Activated naive CD8-positive, alpha-beta T cell (primary cell): ENCODE results near the gene SNRK.

Experiments used
- H3K27ac Mint-ChIP-seq: one replicate; pipeline ENCODE4 v1.8.0; 2021; ENCODE audit warnings: mixed read lengths
- H3K27me3 Mint-ChIP-seq: one replicate; pipeline ENCODE4 v1.8.0; 2021; ENCODE audit warnings: mixed read lengths
- H3K36me3 Mint-ChIP-seq: one replicate; pipeline ENCODE4 v1.8.0; 2021; ENCODE audit warnings: mixed read lengths
- H3K4me1 Mint-ChIP-seq: one replicate; pipeline ENCODE4 v1.8.0; 2021; ENCODE audit warnings: low read depth, mixed read lengths
- H3K4me3 Mint-ChIP-seq: one replicate; pipeline ENCODE4 v1.8.0; 2021; ENCODE audit warnings: mild to moderate bottlenecking, mixed read lengths
- H3K9me3 Mint-ChIP-seq: one replicate; pipeline ENCODE4 v1.8.0; 2021; ENCODE audit warnings: low read depth, mixed read lengths

Gene SNRK

GRCh38 chr3:43338295-43338694, 52.0 kb downstream of the SNRK start:
- H3K9me3 Mint-ChIP-seq = peaks cover 11% of the 10 kb centered on the region
- no peak overlapping the region for H3K4me3 Mint-ChIP-seq

GRCh38 chr3:43340403-43340802, 54.1 kb downstream of the SNRK start:
- Mint-ChIP-seq H3K36me3 (peaks cover 42% of the 10 kb centered on the region), H3K27me3 (no peaks in the 10 kb centered on the region), H3K4me1 (peaks cover 45% of the 10 kb centered on the region), H3K4me3 (no peak overlapping the region), H3K9me3 (peaks cover 11% of the 10 kb centered on the region), H3K27ac (peak overlapping the region; percentile 18)

More at GRCh38 chr3:43338295-43338694, 52.0 kb downstream of the SNRK start:
- Mint-ChIP-seq H3K27me3 (no peaks in the 10 kb centered on the region), H3K4me1 (peaks cover 27% of the 10 kb centered on the region), H3K27ac (no peak overlapping the region), H3K36me3 (peaks cover 36% of the 10 kb centered on the region)

GRCh38 chr3:43341788-43342187, 55.4 kb downstream of the SNRK start:
- peaks cover 58% of the 10 kb centered on the region for H3K4me1 Mint-ChIP-seq
- peaks cover 33% of the 10 kb centered on the region for H3K36me3 Mint-ChIP-seq
- no peak overlapping the region for H3K4me3 Mint-ChIP-seq
- peaks cover 7% of the 10 kb centered on the region for H3K9me3 Mint-ChIP-seq
- H3K27me3 Mint-ChIP-seq = no peaks in the 10 kb centered on the region
- peak overlapping the region; percentile 92 for H3K27ac Mint-ChIP-seq

GRCh38 chr3:43343185-43343584, 56.8 kb downstream of the SNRK start:
- H3K9me3 Mint-ChIP-seq = peaks cover 7% of the 10 kb centered on the region
- H3K4me1 Mint-ChIP-seq = peaks cover 71% of the 10 kb centered on the region
- peak overlapping the region; percentile 48 for H3K4me3 Mint-ChIP-seq
- H3K27me3 Mint-ChIP-seq = no peaks in the 10 kb centered on the region
- H3K36me3 Mint-ChIP-seq = peaks cover 36% of the 10 kb centered on the region
- H3K27ac Mint-ChIP-seq = peak overlapping the region; percentile 92

GRCh38 chr3:43343815-43344214, 57.5 kb downstream of the SNRK start:
- Mint-ChIP-seq H3K4me1 (peaks cover 77% of the 10 kb centered on the region), H3K27me3 (no peaks in the 10 kb centered on the region), H3K27ac (peak overlapping the region; percentile 92), H3K4me3 (peak overlapping the region; percentile 48), H3K36me3 (peaks cover 38% of the 10 kb centered on the region), H3K9me3 (peaks cover 1% of the 10 kb centered on the region)

- peaks cover 83% of the 10 kb centered on the region for H3K4me1 Mint-ChIP-seq
- H3K27me3 Mint-ChIP-seq = no peaks in the 10 kb centered on the region
- H3K36me3 Mint-ChIP-seq = peaks cover 42% of the 10 kb centered on the region
- peak overlapping the region; percentile 92 for H3K27ac Mint-ChIP-seq
- no peak overlapping the region for H3K4me3 Mint-ChIP-seq
- H3K9me3 Mint-ChIP-seq = no peaks in the 10 kb centered on the region
Observed at GRCh38 chr3:43344520-43344919, 58.2 kb downstream of the SNRK start.

- Mint-ChIP-seq H3K9me3 (no peaks in the 10 kb centered on the region), H3K4me3 (peak overlapping the region; percentile 28), H3K4me1 (peaks cover 84% of the 10 kb centered on the region), H3K36me3 (peaks cover 40% of the 10 kb centered on the region), H3K27me3 (no peaks in the 10 kb centered on the region), H3K27ac (peak overlapping the region; percentile 80)
Observed at GRCh38 chr3:43345246-43345645, 58.9 kb downstream of the SNRK start.

GRCh38 chr3:43345877-43346276, 59.5 kb downstream of the SNRK start:
- H3K27ac Mint-ChIP-seq = peak overlapping the region; percentile 80
- H3K27me3 Mint-ChIP-seq = no peaks in the 10 kb centered on the region
- peaks cover 87% of the 10 kb centered on the region for H3K4me1 Mint-ChIP-seq
- peak overlapping the region; percentile 28 for H3K4me3 Mint-ChIP-seq
- peaks cover 42% of the 10 kb centered on the region for H3K36me3 Mint-ChIP-seq
- H3K9me3 Mint-ChIP-seq = no peaks in the 10 kb centered on the region

- peaks cover 54% of the 10 kb centered on the region for H3K36me3 Mint-ChIP-seq
- H3K27ac Mint-ChIP-seq = peak overlapping the region; percentile 80
- H3K4me1 Mint-ChIP-seq = peaks cover 90% of the 10 kb centered on the region
- H3K9me3 Mint-ChIP-seq = peaks cover 9% of the 10 kb centered on the region
- H3K4me3 Mint-ChIP-seq = peak overlapping the region; percentile 65
- no peaks in the 10 kb centered on the region for H3K27me3 Mint-ChIP-seq
Observed at GRCh38 chr3:43346978-43347749, 60.8 kb downstream of the SNRK start.

GRCh38 chr3:43347774-43348173, 61.4 kb downstream of the SNRK start:
- peaks cover 14% of the 10 kb centered on the region for H3K9me3 Mint-ChIP-seq
- peak overlapping the region; percentile 83 for H3K27ac Mint-ChIP-seq
- peak overlapping the region; percentile 65 for H3K4me3 Mint-ChIP-seq
- H3K27me3 Mint-ChIP-seq = no peaks in the 10 kb centered on the region
- peaks cover 84% of the 10 kb centered on the region for H3K4me1 Mint-ChIP-seq
- H3K36me3 Mint-ChIP-seq = peaks cover 56% of the 10 kb centered on the region

- Mint-ChIP-seq H3K4me3 (peak overlapping the region; percentile 70), H3K4me1 (peaks cover 78% of the 10 kb centered on the region), H3K36me3 (peaks cover 60% of the 10 kb centered on the region), H3K27ac (peak overlapping the region; percentile 83), H3K9me3 (peaks cover 18% of the 10 kb centered on the region), H3K27me3 (no peaks in the 10 kb centered on the region)
Observed at GRCh38 chr3:43348350-43348749, 62.0 kb downstream of the SNRK start.

GRCh38 chr3:43348852-43349574, 62.7 kb downstream of the SNRK start:
- Mint-ChIP-seq H3K9me3 (peaks cover 22% of the 10 kb centered on the region), H3K27ac (peak overlapping the region; percentile 83), H3K27me3 (no peaks in the 10 kb centered on the region), H3K4me3 (peak overlapping the region; percentile 70), H3K4me1 (peaks cover 71% of the 10 kb centered on the region), H3K36me3 (peaks cover 63% of the 10 kb centered on the region)

- peaks cover 64% of the 10 kb centered on the region for H3K4me1 Mint-ChIP-seq
- peak overlapping the region; percentile 58 for H3K27ac Mint-ChIP-seq
- H3K9me3 Mint-ChIP-seq = peaks cover 29% of the 10 kb centered on the region
- peaks cover 65% of the 10 kb centered on the region for H3K36me3 Mint-ChIP-seq
- H3K4me3 Mint-ChIP-seq = no peak overlapping the region
- H3K27me3 Mint-ChIP-seq = no peaks in the 10 kb centered on the region
Observed at GRCh38 chr3:43349716-43350115, 63.4 kb downstream of the SNRK start.

GRCh38 chr3:43353393-43353792, 67.1 kb downstream of the SNRK start:
- Mint-ChIP-seq H3K27ac (no peak overlapping the region), H3K36me3 (peaks cover 68% of the 10 kb centered on the region), H3K4me1 (peaks cover 31% of the 10 kb centered on the region), H3K27me3 (no peaks in the 10 kb centered on the region), H3K9me3 (peaks cover 45% of the 10 kb centered on the region), H3K4me3 (no peak overlapping the region)

- Mint-ChIP-seq H3K36me3 (peaks cover 62% of the 10 kb centered on the region), H3K4me3 (no peak overlapping the region), H3K27ac (no peak overlapping the region), H3K9me3 (peaks cover 45% of the 10 kb centered on the region), H3K27me3 (no peaks in the 10 kb centered on the region), H3K4me1 (peaks cover 24% of the 10 kb centered on the region)
Observed at GRCh38 chr3:43353923-43354670, 67.8 kb downstream of the SNRK start.
